Body of pancreas (tissue), 4 donors: Measurements from ENCODE around the gene ZSCAN5C. TPM values are rescaled to one million over a fixed set of nuclear protein-coding genes. Genes with fewer than 3 reads are reported as not detected.

Experiments used
- ATAC-seq: fragments of 150-250 bp; one replicate; pipeline ENCODE4 v1.9.1; 2016
- DNase-seq, 4 donors: peaks; one replicate each; pipeline ENCODE4 v3.0.0-alpha.2; 2019
- H3K27ac ChIP-seq, 4 donors: fragments of 200-600 bp; sonication (generic); 1 replicate in 3 of 4; 2 replicates in 1 of 4; pipeline versions ENCODE4 v1.5.1 to v1.6.1; 2016 to 2019; ENCODE audit warnings: mild to moderate bottlenecking in 1 of 4, mixed read lengths in 1 of 4, moderate library complexity in 1 of 4
- H3K27me3 ChIP-seq, 2 donors: fragments of 200-600 bp; sonication (generic); one replicate each; pipeline ENCODE4 v1.6.0; 2016; ENCODE audit warnings: mild to moderate bottlenecking in 1 of 2
- H3K36me3 ChIP-seq, 2 donors: fragments of 200-600 bp; sonication (generic); replicated peaks in 1 of 2; 2 replicates each; pipeline ENCODE4 v1.5.1; 2016; ENCODE audit warnings: low read depth in 2 of 2; ENCODE audit not compliant: insufficient read depth in 1 of 2
- H3K4me1 ChIP-seq: fragments of 200-600 bp; sonication (generic); one replicate; pipeline ENCODE4 v1.6.0; 2016
- H3K4me3 ChIP-seq, 2 donors: fragments of 200-600 bp; sonication (generic); 1 replicate in 1 of 2; 2 replicates in 1 of 2; pipeline ENCODE4 v1.5.1; 2016 to 2019
- H3K9me3 ChIP-seq, 3 donors: fragments of 200-600 bp; sonication (generic); 1 replicate in 2 of 3; 2 replicates in 1 of 3; pipeline ENCODE4 v1.5.1; 2016
- POLR2A ChIP-seq, 3 donors: fragments of 450-650 bp; IDR thresholded peaks; one replicate each; pipeline ENCODE4 v1.6.1; 2016; ENCODE audit warnings: antibody characterized with exemption in 3 of 3, mild to moderate bottlenecking in 2 of 3
- whole genome bisulfite sequencing, 2 donors: methylation state at CpG; one replicate each; pipeline ENCODE4 v1.1.5; 2017; 5-methylcytosine and 5-hydroxymethylcytosine counted together
- intact Hi-C: fragments of 100-400 bp; cut with DNase I; formaldehyde crosslinking; loops from one replicate; pipeline ENCODE4 v1.15.1; 2023
- total RNA-seq, 2 donors: library from RNA; depleted of rRNA; stranded (reverse); fragments of >200 nt; gene quantifications; one replicate each; pipeline ENCODE4 v1.1.0, GENCODE V29; 2016
- TF ChIP-seq, protein P1 (sequence below), 7 experiments: fragments of 450-650 bp in 4 of 7; fragments of 200-600 bp in 3 of 7; sonication (generic) in 3 of 7; IDR thresholded peaks; one replicate each; pipeline ENCODE4 v1.5.1; 2016 to 2019; ENCODE audit warnings: antibody characterized with exemption in 7 of 7

Gene ZSCAN5C
- total RNA-seq, 2 donors from 2014 or later = not detected

DNA sequence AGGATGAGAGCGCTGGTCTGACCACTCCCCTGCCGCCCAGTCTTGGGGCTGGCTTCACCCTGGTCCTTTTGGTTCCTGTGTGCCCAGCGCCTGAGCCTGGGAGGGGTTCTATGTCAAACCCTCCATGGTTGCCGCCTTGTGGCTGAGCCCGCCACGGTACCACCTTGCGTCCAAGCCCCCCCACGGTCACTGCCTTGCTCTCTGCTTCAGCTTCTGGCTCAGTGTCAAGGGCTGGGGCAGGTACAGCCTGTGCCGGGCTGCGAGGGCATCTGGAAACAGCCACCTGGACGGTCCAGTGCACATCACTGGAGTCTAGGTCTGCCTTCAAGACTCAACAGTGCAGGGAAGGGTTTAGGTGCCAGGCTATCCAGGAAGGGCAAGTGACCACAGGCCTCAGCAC lies 40.5 kb upstream of the ZSCAN5C start:
- intact Hi-C loops = loop anchor here (5.0 kb wide), 1 partner anchor 59 kb away; no protein-coding TSS in a partner anchor
- Histone ChIP-seq H3K9me3 (no peaks in the 10 kb centered on the region), H3K4me3 (no peak overlapping the region), H3K27ac (no peak overlapping the region), H3K36me3 (peaks cover 10 to 11% of the 10 kb centered on the region in 2 donors), H3K27me3 (no peaks in the 10 kb centered on the region), H3K4me1 (peaks cover 8% of the 10 kb centered on the region)
- TF ChIP-seq, protein P1, sequence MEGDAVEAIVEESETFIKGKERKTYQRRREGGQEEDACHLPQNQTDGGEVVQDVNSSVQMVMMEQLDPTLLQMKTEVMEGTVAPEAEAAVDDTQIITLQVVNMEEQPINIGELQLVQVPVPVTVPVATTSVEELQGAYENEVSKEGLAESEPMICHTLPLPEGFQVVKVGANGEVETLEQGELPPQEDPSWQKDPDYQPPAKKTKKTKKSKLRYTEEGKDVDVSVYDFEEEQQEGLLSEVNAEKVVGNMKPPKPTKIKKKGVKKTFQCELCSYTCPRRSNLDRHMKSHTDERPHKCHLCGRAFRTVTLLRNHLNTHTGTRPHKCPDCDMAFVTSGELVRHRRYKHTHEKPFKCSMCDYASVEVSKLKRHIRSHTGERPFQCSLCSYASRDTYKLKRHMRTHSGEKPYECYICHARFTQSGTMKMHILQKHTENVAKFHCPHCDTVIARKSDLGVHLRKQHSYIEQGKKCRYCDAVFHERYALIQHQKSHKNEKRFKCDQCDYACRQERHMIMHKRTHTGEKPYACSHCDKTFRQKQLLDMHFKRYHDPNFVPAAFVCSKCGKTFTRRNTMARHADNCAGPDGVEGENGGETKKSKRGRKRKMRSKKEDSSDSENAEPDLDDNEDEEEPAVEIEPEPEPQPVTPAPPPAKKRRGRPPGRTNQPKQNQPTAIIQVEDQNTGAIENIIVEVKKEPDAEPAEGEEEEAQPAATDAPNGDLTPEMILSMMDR (IDR thresholded peaks at IDR 0.05) = no peak
- TF ChIP-seq POLR2A (IDR thresholded peaks at IDR 0.05) = no peak
- no peak for ATAC-seq
- DNase-seq = no peak
- WGBS, 2 donors = 98% methylated on average over 6 of the region's 11 CpGs; no CpG with 5 or more reads in 1 of the 2 donors

DNA sequence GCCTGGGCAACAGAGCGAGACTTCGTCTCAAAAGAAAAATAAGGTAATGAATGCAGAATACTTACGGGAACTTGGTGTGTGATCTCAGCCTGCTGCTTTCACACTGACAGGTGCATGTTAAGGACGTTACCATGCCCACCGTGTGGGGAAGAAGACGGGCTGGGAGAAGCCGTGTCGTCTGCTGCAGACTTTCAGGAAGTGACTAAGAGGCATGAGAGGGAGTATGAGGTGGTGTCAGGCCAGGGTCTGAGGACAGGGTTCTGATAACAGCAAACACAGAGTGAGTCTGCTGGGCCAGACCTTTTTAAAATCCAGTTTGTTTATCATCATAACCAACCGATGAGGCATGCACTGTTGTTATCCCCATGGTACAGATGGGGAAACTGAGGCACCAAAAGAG lies 39.8 kb upstream of the ZSCAN5C start:
- Histone ChIP-seq H3K9me3 (no peaks in the 10 kb centered on the region), H3K27ac (no peak overlapping the region), H3K4me3 (no peak overlapping the region), H3K4me1 (peaks cover under 1% of the 10 kb centered on the region), H3K27me3 (no peaks in the 10 kb centered on the region), H3K36me3 (peaks cover 10 to 11% of the 10 kb centered on the region in 2 donors)
- intact Hi-C loops = loop anchor here (5.0 kb wide), 1 partner anchor 60 kb away; no protein-coding TSS in a partner anchor
- ATAC-seq (no peak), DNase-seq (no peak)
- WGBS, 2 donors = 56 to 62% methylated on average over 9 of the region's 9 CpGs
- TF ChIP-seq POLR2A (IDR thresholded peaks at IDR 0.05) = no peak
- TF ChIP-seq, protein P1 (IDR thresholded peaks at IDR 0.05) = no peak

DNA sequence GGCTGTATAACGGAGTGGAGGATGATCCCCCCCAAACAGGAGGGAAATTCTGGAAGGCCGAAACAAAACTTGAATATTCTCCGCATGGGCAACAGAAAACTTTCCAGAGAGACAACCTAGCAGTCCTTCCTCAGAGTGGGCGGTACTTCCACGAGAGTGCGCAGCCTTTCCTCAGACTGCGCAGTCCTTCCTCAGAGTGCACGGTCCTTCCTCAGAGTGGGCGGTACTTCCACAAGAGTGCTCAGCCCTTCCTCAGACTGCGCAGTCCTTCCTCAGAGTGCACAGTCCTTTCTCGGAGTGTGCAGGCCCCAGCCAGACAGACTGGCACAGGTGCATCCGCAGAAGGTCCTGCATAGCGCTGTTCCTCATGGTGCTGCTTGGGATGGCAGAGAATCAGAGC lies 39.0 kb upstream of the ZSCAN5C start:
- no peak for TF ChIP-seq POLR2A (IDR thresholded peaks at IDR 0.05)
- TF ChIP-seq, protein P1 (IDR thresholded peaks at IDR 0.05) = no peak
- Histone ChIP-seq H3K27ac (no peak overlapping the region), H3K4me3 (no peak overlapping the region), H3K9me3 (no peaks in the 10 kb centered on the region), H3K27me3 (no peaks in the 10 kb centered on the region), H3K4me1 (no peaks in the 10 kb centered on the region), H3K36me3 (peaks cover 10 to 11% of the 10 kb centered on the region in 2 donors)
- 91 to 93% methylated on average over 10 to 13 of the region's 13 CpGs for WGBS, 2 donors
- DNase-seq (no peak), ATAC-seq (no peak)
- intact Hi-C loops = loop anchor here (5.0 kb wide), 1 partner anchor 61 kb away; no protein-coding TSS in a partner anchor

DNA sequence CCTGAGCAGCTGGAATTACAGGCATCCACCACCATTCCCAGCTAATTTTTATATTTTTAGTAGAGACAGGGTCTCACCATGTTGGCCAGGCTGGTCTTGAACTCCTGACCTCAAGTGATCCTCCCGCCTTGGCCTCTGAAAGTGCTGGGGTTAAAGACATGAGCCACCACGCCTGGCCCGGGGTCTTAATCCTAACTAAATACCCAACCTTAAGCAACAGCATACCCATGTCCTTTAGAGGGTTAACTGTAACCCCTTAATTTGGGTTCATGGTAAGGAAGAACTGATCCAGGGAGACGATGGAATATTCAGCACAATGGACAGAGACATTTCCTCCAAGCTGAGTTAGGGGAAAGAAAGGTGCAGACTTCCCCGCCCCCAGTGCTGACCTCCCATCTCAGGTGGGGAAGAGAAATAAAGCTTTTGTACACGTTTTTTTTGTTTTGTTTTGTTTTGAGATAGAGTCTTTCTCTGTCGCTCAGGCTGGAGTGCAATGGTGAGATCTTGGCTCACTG lies 35.0 kb upstream of the ZSCAN5C start:
- H3K36me3 ChIP-seq = no peaks in the 10 kb centered on the region
- H3K4me3 ChIP-seq = no peak overlapping the region
- intact Hi-C loops = no loop called here
- no peak overlapping the region for H3K27ac ChIP-seq
- DNase-seq (no peak), ATAC-seq (no peak)
- H3K27me3 ChIP-seq = no peaks in the 10 kb centered on the region
- peaks cover 14% of the 10 kb centered on the region for H3K4me1 ChIP-seq
- no peaks in the 10 kb centered on the region for H3K9me3 ChIP-seq
- 45 to 49% methylated on average over 7 of the region's 7 CpGs for WGBS, 2 donors
- TF ChIP-seq, protein P1 (IDR thresholded peaks at IDR 0.05) = no peak
- no peak for TF ChIP-seq POLR2A (IDR thresholded peaks at IDR 0.05)

DNA sequence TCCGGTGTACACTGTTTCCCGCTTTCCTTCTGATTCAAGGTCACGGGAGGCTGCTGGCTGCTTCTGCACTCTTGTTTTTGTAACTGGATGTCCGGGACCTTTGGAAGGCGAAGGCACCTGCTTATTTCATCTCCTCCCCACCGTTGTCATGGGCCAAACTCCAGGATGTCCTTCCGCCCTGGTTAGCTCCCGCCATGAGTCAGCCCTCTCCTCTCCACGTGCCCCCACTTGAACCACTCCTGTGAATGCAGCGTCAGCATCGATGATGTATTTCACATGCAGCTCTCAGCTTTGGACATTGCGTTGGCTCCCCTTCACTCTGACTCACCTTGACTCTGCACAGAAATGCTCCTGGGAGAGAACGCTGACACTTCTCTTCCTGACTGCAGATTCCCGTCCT lies 31.8 kb upstream of the ZSCAN5C start:
- H3K27me3 ChIP-seq = no peaks in the 10 kb centered on the region
- H3K36me3 ChIP-seq = no peaks in the 10 kb centered on the region
- H3K4me3 ChIP-seq = no peak overlapping the region
- H3K27ac ChIP-seq = peak overlapping the region in 2 of 4 donors; percentile 14
- DNase-seq (peak; percentile 60 to 86 (median 70)), ATAC-seq (peak; percentile 77)
- TF ChIP-seq POLR2A (IDR thresholded peaks at IDR 0.05) = no peak
- TF ChIP-seq, protein P1 (IDR thresholded peaks at IDR 0.05) = no peak
- intact Hi-C loops = no loop called here
- H3K4me1 ChIP-seq = peaks cover 14% of the 10 kb centered on the region
- WGBS, 2 donors = 43 to 54% methylated on average over 14 of the region's 14 CpGs
- no peaks in the 10 kb centered on the region for H3K9me3 ChIP-seq
